GM23338 (cell line): ENCODE measurements around the gene ST8SIA1. TPM values are rescaled to one million over a fixed set of nuclear protein-coding genes. Genes with fewer than 3 reads are reported as not detected.

Source experiments
- ATAC-seq: fragments of 200-7000 bp; cut with Tn5 transposase; 3 replicates; pipeline ENCODE4 v1.9.1; 2020
- DNase-seq: peaks from one replicate; pipeline ENCODE4 v3.0.0-alpha.2; 2015; ENCODE audit warnings: low spot score
- H2AFZ ChIP-seq: fragments of 200-600 bp; sonication (generic); 2 replicates; pipeline ENCODE4 v1.8.0; 2016; ENCODE audit warnings: antibody characterized with exemption, mild to moderate bottlenecking, moderate library complexity
- H3F3A ChIP-seq: fragments of 200-600 bp; sonication (generic); replicated peaks from 2 replicates; pipeline ENCODE4 v1.8.0; 2017; ENCODE audit warnings: antibody characterized with exemption, mixed run types, low read depth
- H3K27ac ChIP-seq: fragments of 200-600 bp; sonication (generic); 2 replicates; pipeline ENCODE4 v1.6.1; 2016; ENCODE audit warnings: low read depth
- H3K27me3 ChIP-seq: fragments of 200-600 bp; sonication (generic); 2 replicates; pipeline ENCODE4 v1.8.0; 2016; ENCODE audit warnings: mild to moderate bottlenecking, mixed run types, moderate library complexity; ENCODE audit not compliant: insufficient read depth
- H3K36me3 ChIP-seq: fragments of 200-600 bp; sonication (generic); 2 replicates; pipeline ENCODE4 v1.8.0; 2016; ENCODE audit warnings: mild to moderate bottlenecking; ENCODE audit not compliant: insufficient read depth
- H3K4me1 ChIP-seq: fragments of 200-600 bp; sonication (generic); 2 replicates; pipeline ENCODE4 v1.8.0; 2016; ENCODE audit warnings: mild to moderate bottlenecking, moderate library complexity; ENCODE audit not compliant: insufficient read depth
- H3K4me2 ChIP-seq: fragments of 200-600 bp; sonication (generic); 2 replicates; pipeline ENCODE4 v1.7.1; 2017; ENCODE audit warnings: mixed run types
- H3K4me3 ChIP-seq: fragments of 200-600 bp; sonication (generic); 2 replicates; pipeline ENCODE4 v1.6.1; 2016; ENCODE audit warnings: mixed run types
- H3K79me2 ChIP-seq: fragments of 200-600 bp; sonication (generic); replicated peaks from 2 replicates; pipeline ENCODE4 v1.8.0; 2017; ENCODE audit warnings: mild to moderate bottlenecking; ENCODE audit not compliant: insufficient read depth
- H3K9me2 ChIP-seq: fragments of 200-600 bp; sonication (generic); 2 replicates; pipeline ENCODE4 v1.8.0; 2017; ENCODE audit not compliant: insufficient read depth
- H4K20me1 ChIP-seq: fragments of 200-600 bp; sonication (generic); replicated peaks from 2 replicates; pipeline ENCODE4 v1.8.0; 2017; ENCODE audit warnings: mild to moderate bottlenecking; ENCODE audit not compliant: insufficient read depth
- H3K27ac Mint-ChIP-seq: 2 replicates; pipeline ENCODE4 v1.8.0; 2020; ENCODE audit warnings: inconsistent platforms, mild to moderate bottlenecking, moderate library complexity, mixed read lengths
- H3K27me3 Mint-ChIP-seq: 3 replicates; pipeline ENCODE4 v1.8.0; 2022; ENCODE audit warnings: low read depth, mild to moderate bottlenecking, moderate library complexity, mixed read lengths, inconsistent platforms; ENCODE audit not compliant: insufficient read depth, poor library complexity
- H3K36me3 Mint-ChIP-seq: 3 replicates; pipeline ENCODE4 v1.8.0; 2021; ENCODE audit warnings: low read depth, mild to moderate bottlenecking, inconsistent platforms, moderate library complexity, mixed read lengths
- H3K4me1 Mint-ChIP-seq: 3 replicates; pipeline ENCODE4 v1.8.0; 2020; ENCODE audit warnings: mild to moderate bottlenecking, inconsistent platforms, mixed read lengths
- H3K4me3 Mint-ChIP-seq: 3 replicates; pipeline ENCODE4 v1.8.0; 2021; ENCODE audit warnings: moderate library complexity, mild to moderate bottlenecking, inconsistent platforms, mixed read lengths
- H3K9me3 Mint-ChIP-seq: 3 replicates; pipeline ENCODE4 v1.8.0; 2020; ENCODE audit warnings: moderate library complexity, mild to moderate bottlenecking, inconsistent platforms, mixed read lengths
- CREB1 ChIP-seq: fragments of 250-450 bp; sonication (Bioruptor Pico); IDR thresholded peaks from 2 replicates; pipeline ENCODE4 v1.5.0; 2020; ENCODE audit warnings: low read depth, mild to moderate bottlenecking, moderate library complexity
- CTCF ChIP-seq, 2 experiments: fragments of 200-600 bp in 1 of 2; sonication (generic) in 1 of 2; conservative IDR thresholded peaks; 2 replicates each; pipeline versions ENCODE4 v1.5.1 to v1.6.1; 2016 to 2017; ENCODE audit warnings: antibody characterized with exemption in 2 of 2, low read depth in 2 of 2, mild to moderate bottlenecking in 2 of 2, moderate library complexity in 1 of 2
- ETS1 ChIP-seq: IDR thresholded peaks from 2 replicates; pipeline ENCODE4 v1.6.1; 2016; ENCODE audit warnings: antibody characterized with exemption
- EZH2 ChIP-seq: fragments of 200-600 bp; sonication (generic); IDR thresholded peaks from one replicate; pipeline ENCODE4 v1.8.0; 2017; ENCODE audit warnings: antibody characterized with exemption, mild to moderate bottlenecking, low read depth; ENCODE audit not compliant: unreplicated experiment
- EZH2phosphoT487 ChIP-seq: fragments of 200-600 bp; sonication (generic); IDR thresholded peaks from one replicate; pipeline ENCODE4 v1.8.1; 2018; ENCODE audit warnings: antibody characterized with exemption; ENCODE audit not compliant: unreplicated experiment
- JUNB ChIP-seq: IDR thresholded peaks from one replicate; pipeline ENCODE4 v1.6.1; 2016; ENCODE audit warnings: antibody characterized with exemption; ENCODE audit not compliant: unreplicated experiment
- NANOG ChIP-seq: IDR thresholded peaks from 2 replicates; pipeline ENCODE4 v1.6.1; 2016; ENCODE audit warnings: antibody characterized with exemption, borderline replicate concordance
- POLR2AphosphoS5 ChIP-seq: IDR thresholded peaks from 2 replicates; pipeline ENCODE4 v1.6.1; 2016; ENCODE audit warnings: antibody characterized with exemption, low read depth
- STAT1 ChIP-seq: IDR thresholded peaks from one replicate; pipeline ENCODE4 v1.6.1; 2016; ENCODE audit warnings: antibody characterized with exemption; ENCODE audit not compliant: unreplicated experiment
- ZNF114 ChIP-seq: fragments of 250-450 bp; sonication (Bioruptor Pico); IDR thresholded peaks from 2 replicates; pipeline ENCODE4 v1.5.0; 2020; ENCODE audit warnings: mild to moderate bottlenecking, moderate library complexity
- ZNF331 ChIP-seq: fragments of 250-450 bp; sonication (Bioruptor Pico); IDR thresholded peaks from 2 replicates; pipeline ENCODE4 v1.5.0; 2020; ENCODE audit warnings: low read depth, mild to moderate bottlenecking, moderate library complexity
- ZNF462 ChIP-seq: fragments of 250-450 bp; sonication (Bioruptor Pico); IDR thresholded peaks from 2 replicates; pipeline ENCODE4 v1.5.0; 2020; ENCODE audit warnings: mild to moderate bottlenecking, moderate library complexity
- polyA plus RNA-seq: library from polyadenylated mRNA; unstranded; fragments of >200 nt; fragmentation: Nextera tagmentation; extraction: Ambion mirVana; gene quantifications from 2 replicates; pipeline ENCODE4 v1.2.1, GENCODE V29; 2016
- total RNA-seq: library from RNA; depleted of rRNA; stranded (reverse); fragments of >200 nt; shearing (Covaris generic); gene quantifications from 2 replicates; pipeline ENCODE4 v1.2.3, GENCODE V29; 2014
- TF ChIP-seq, protein P1 (sequence below): IDR thresholded peaks from one replicate; pipeline ENCODE4 v1.6.1; 2018; ENCODE audit warnings: antibody characterized with exemption; ENCODE audit not compliant: unreplicated experiment

ST8SIA1 gene
- total and polyA plus RNA-seq, 2 experiments from 2014 or later, result 2.5 to 5.1 TPM

GRCh38 chr12:22196236-22196635 lies 138.3 kb downstream of the ST8SIA1 start:
- H3K27me3 Mint-ChIP-seq, result no peaks in the 10 kb centered on the region
- Histone ChIP-seq H4K20me1 (no peaks in the 10 kb centered on the region), H3K4me2 (no peak overlapping the region), H3K4me3 (no peak overlapping the region), H3K36me3 (no peaks in the 10 kb centered on the region), H2AFZ (no peak overlapping the region), H3K27me3 (no peaks in the 10 kb centered on the region), H3K79me2 (no peaks in the 10 kb centered on the region), H3K4me1 (no peaks in the 10 kb centered on the region), H3K9me2 (peaks cover 2% of the 10 kb centered on the region; the same call in 1 of the 2 replicates), H3K27ac (no peak overlapping the region), H3F3A (no peaks in the 10 kb centered on the region)
- H3K36me3 Mint-ChIP-seq, result no peaks in the 10 kb centered on the region
- TF ChIP-seq ETS1, result no peak
- TF ChIP-seq ZNF331 (CRISPR knock-in tag), result no peak
- no peak for TF ChIP-seq CREB1
- no peak for TF ChIP-seq EZH2
- TF ChIP-seq ZNF462 (CRISPR knock-in tag), result no peak
- TF ChIP-seq POLR2AphosphoS5, result no peak
- TF ChIP-seq ZNF114 (CRISPR knock-in tag), result no peak
- no peak for TF ChIP-seq EZH2phosphoT487
- TF ChIP-seq, protein P1, sequence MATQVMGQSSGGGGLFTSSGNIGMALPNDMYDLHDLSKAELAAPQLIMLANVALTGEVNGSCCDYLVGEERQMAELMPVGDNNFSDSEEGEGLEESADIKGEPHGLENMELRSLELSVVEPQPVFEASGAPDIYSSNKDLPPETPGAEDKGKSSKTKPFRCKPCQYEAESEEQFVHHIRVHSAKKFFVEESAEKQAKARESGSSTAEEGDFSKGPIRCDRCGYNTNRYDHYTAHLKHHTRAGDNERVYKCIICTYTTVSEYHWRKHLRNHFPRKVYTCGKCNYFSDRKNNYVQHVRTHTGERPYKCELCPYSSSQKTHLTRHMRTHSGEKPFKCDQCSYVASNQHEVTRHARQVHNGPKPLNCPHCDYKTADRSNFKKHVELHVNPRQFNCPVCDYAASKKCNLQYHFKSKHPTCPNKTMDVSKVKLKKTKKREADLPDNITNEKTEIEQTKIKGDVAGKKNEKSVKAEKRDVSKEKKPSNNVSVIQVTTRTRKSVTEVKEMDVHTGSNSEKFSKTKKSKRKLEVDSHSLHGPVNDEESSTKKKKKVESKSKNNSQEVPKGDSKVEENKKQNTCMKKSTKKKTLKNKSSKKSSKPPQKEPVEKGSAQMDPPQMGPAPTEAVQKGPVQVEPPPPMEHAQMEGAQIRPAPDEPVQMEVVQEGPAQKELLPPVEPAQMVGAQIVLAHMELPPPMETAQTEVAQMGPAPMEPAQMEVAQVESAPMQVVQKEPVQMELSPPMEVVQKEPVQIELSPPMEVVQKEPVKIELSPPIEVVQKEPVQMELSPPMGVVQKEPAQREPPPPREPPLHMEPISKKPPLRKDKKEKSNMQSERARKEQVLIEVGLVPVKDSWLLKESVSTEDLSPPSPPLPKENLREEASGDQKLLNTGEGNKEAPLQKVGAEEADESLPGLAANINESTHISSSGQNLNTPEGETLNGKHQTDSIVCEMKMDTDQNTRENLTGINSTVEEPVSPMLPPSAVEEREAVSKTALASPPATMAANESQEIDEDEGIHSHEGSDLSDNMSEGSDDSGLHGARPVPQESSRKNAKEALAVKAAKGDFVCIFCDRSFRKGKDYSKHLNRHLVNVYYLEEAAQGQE, result no peak
- TF ChIP-seq CTCF (conservative IDR thresholded peaks at IDR 0.05; ENCODE audit: low read depth in 2 of 2), result no peak
- TF ChIP-seq JUNB, result no peak
- no peak for TF ChIP-seq STAT1
- no peak for TF ChIP-seq NANOG
- ATAC-seq, result no peak
- H3K4me1 Mint-ChIP-seq, result no peaks in the 10 kb centered on the region
- H3K4me3 Mint-ChIP-seq, result no peak overlapping the region
- no peak for DNase-seq
- no peak overlapping the region for H3K27ac Mint-ChIP-seq
- H3K9me3 Mint-ChIP-seq, result no peaks in the 10 kb centered on the region
